Measurements from ENCODE around the gene NUCKS1. TPM values are rescaled to one million over a fixed set of nuclear protein-coding genes. Genes with fewer than 3 reads are reported as not detected.
A peak's percentile ranks its signal among the peaks of the same experiment; 100 is the strongest.

The NUCKS1 gene
- total and polyA plus RNA-seq, 2 of the 8 experiments (the other 6 are each of a cell fraction or from before 2014, with no cell fraction given): 126 to 461 TPM

GRCh38 chr1:205666372-205667166 lies 83.4 kb downstream of the NUCKS1 start:
- no peak overlapping the region for H4K8ac ChIP-seq (ENCODE audit: extremely low read depth, insufficient read depth, low read length)
- no peak overlapping the region for H3K9ac ChIP-seq (replicated peaks in 1 of 4; ENCODE audit: extremely low read depth in 1 of 4, low read depth in 3 of 4, low read length in 3 of 4)
- peak overlapping the region; percentile 34; the same call in 1 of the 2 replicates for H2AK5ac ChIP-seq (ENCODE audit: low read depth, low read length)
- no peak overlapping the region; the same call in 1 of the 2 replicates for H2BK12ac ChIP-seq (ENCODE audit: low read depth, low read length)
- peak overlapping the region; percentile 88; the same call in 1 of the 2 replicates for H2BK15ac ChIP-seq (ENCODE audit: low read length)
- 92% methylated on average over 6 of the region's 6 CpGs; no CpG with 5 or more reads in 1 of the 2 experiments for WGBS, 2 experiments (ENCODE audit: extremely low coverage in 1 of 2, insufficient coverage in 1 of 2, insufficient read length in 1 of 2, insufficient replicate concordance in 2 of 2, low coverage in 1 of 2, low lambda C conversion rate in 2 of 2, missing lambda C conversion rate in 1 of 2)
- peaks cover 10% of the 10 kb centered on the region for H3K79me1 ChIP-seq (ENCODE audit: low read depth, low read length)
- peak overlapping the region; percentile 25 for H4K91ac ChIP-seq (replicated peaks; ENCODE audit: insufficient read length, low read length)
- no peak overlapping the region for H3K56ac ChIP-seq (replicated peaks; ENCODE audit: insufficient read length, low read depth, low read length)
- peaks cover 0 to 13% (median 6%) of the 10 kb centered on the region in 4 experiments; a peak in 4 of 8 replicates for H3K36me3 ChIP-seq (ENCODE audit: control insufficient read depth in 2 of 4, insufficient read depth in 4 of 4, low read length in 3 of 4)
- no peak overlapping the region for H2AFZ ChIP-seq (ENCODE audit: low read length)
- H2BK20ac ChIP-seq (ENCODE audit: low read length): no peak overlapping the region
- H3K4me1 ChIP-seq (replicated peaks in 1 of 4; ENCODE audit: control insufficient read depth in 3 of 4, insufficient read depth in 4 of 4, low read length in 3 of 4): peaks cover 0 to 44% (median 34%) of the 10 kb centered on the region in 4 experiments; a peak in 6 of 7 replicates
- H3K27me3 ChIP-seq (replicated peaks in 1 of 4; ENCODE audit: control insufficient read depth in 3 of 4, extremely low read depth in 1 of 4, insufficient read depth in 3 of 4, low read length in 3 of 4): no peaks in the 10 kb centered on the region
- no peak overlapping the region for H4K5ac ChIP-seq (ENCODE audit: insufficient read length, low read depth, low read length)
- H3K23ac ChIP-seq (ENCODE audit: insufficient read length): no peak overlapping the region
- no peak for DNase-seq (ENCODE audit: low read depth in 1 of 2, low spot score in 2 of 2)
- H3K27ac ChIP-seq (ENCODE audit: low read depth, low read length): no peak overlapping the region
- ChIA-PET POLR2A (ENCODE audit: partially characterized antibody) (interaction anchor here (1.1 to 19.3 kb wide), 5 partner anchors 11 to 41 kb away, joined by 3 to 241 read pairs (median 8); partner anchors contain the start of gene SLC45A3), CTCF (ENCODE audit: partially characterized antibody) (interaction anchor here (0.9 to 18.5 kb wide), 6 partner anchors 8 to 229 kb away, joined by 3 to 856 read pairs (median 24); partner anchors contain the start of gene SLC45A3)
- no peak overlapping the region for H2BK5ac ChIP-seq (ENCODE audit: low read depth, low read length)
- H3K79me2 ChIP-seq (ENCODE audit: control insufficient read depth in 1 of 2, insufficient read depth in 2 of 2, low read length in 2 of 2): peaks cover 0 to 32% of the 10 kb centered on the region in 2 experiments; a peak in 2 of 4 replicates
- FAIRE-seq: no peak
- no peak overlapping the region for H3K14ac ChIP-seq (ENCODE audit: insufficient read length)
- H3K4ac ChIP-seq (replicated peaks; ENCODE audit: insufficient read length, low read depth, low read length): no peak overlapping the region
- H3K18ac ChIP-seq (ENCODE audit: extremely low read depth, low read length): no peak overlapping the region
- no peaks in the 10 kb centered on the region for H3K23me2 ChIP-seq (ENCODE audit: low read depth, low read length)
- peaks cover 1 to 2% of the 10 kb centered on the region in 2 experiments for H4K20me1 ChIP-seq (replicated peaks in 1 of 2; ENCODE audit: control insufficient read depth in 1 of 2, insufficient read depth in 2 of 2, low read length in 2 of 2)
- H3K4me2 ChIP-seq (ENCODE audit: insufficient read depth in 1 of 2, low read depth in 2 of 2, low read length in 2 of 2): no peak overlapping the region
- H2BK120ac ChIP-seq (replicated peaks; ENCODE audit: low read depth, low read length): no peak overlapping the region
- H3K4me3 ChIP-seq (ENCODE audit: extremely low read depth in 1 of 4, insufficient read depth in 2 of 4, low read depth in 3 of 4, low read length in 4 of 4): no peak overlapping the region
- no peaks in the 10 kb centered on the region for H3K9me3 ChIP-seq (ENCODE audit: insufficient read depth in 2 of 2, low read depth in 1 of 2, low read length in 1 of 2)
- TF ChIP-seq CTBP2 (IDR thresholded peaks at IDR 0.05; ENCODE audit: borderline replicate concordance, insufficient read depth, insufficient read length, low read length) (no peak), RFX5 (IDR thresholded peaks at IDR 0.05; ENCODE audit: borderline replicate concordance, low read depth, low read length) (no peak), KDM4A (IDR thresholded peaks at IDR 0.05; ENCODE audit: low read depth, low read length, severe bottlenecking) (no peak), CREB1 (IDR thresholded peaks at IDR 0.05) (no peak), KDM5A (IDR thresholded peaks at IDR 0.05; ENCODE audit: low read length) (no peak), POU5F1 (IDR thresholded peaks at IDR 0.05; ENCODE audit: low read depth, low read length) (no peak), JUND (IDR thresholded peaks at IDR 0.05; ENCODE audit: low read length) (no peak), HDAC6 (IDR thresholded peaks at IDR 0.05; ENCODE audit: low read depth, low read length) (no peak), PHF8 (conservative IDR thresholded peaks at IDR 0.05; ENCODE audit: low read depth, low read length) (no peak), BCL11A (IDR thresholded peaks at IDR 0.05; ENCODE audit: low read depth in 2 of 2, low read length in 2 of 2) (no peak)
- TF ChIP-seq, protein P1, sequence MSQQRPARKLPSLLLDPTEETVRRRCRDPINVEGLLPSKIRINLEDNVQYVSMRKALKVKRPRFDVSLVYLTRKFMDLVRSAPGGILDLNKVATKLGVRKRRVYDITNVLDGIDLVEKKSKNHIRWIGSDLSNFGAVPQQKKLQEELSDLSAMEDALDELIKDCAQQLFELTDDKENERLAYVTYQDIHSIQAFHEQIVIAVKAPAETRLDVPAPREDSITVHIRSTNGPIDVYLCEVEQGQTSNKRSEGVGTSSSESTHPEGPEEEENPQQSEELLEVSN (IDR thresholded peaks at IDR 0.05): no peak

All from H1 (cell line).